AG08396 (cell line): Measurements from ENCODE around the gene RNF224.
A peak's percentile ranks its signal among the peaks of the same experiment; 100 is the strongest.

Experiments
- DNase-seq: peaks from one replicate; pipeline ENCODE4 v3.0.0; 2012; ENCODE audit warnings: low spot score, mixed read lengths

The RNF224 gene

GRCh38 chr9:137227054-137227852 lies at the start of gene RNF224:
Gene RNF224 (plus strand): TSS chr9:137227502. CDS start chr9:137228336, 834 bp downstream.
- DNase-seq, result peak; percentile 86

- no peak for DNase-seq
Measured at GRCh38 chr9:137178201-137178938, 48.9 kb upstream of the RNF224 start.

GRCh38 chr9:137178939-137179630 lies 48.2 kb upstream of the RNF224 start:
- DNase-seq, result no peak

GRCh38 chr9:137179761-137180160 lies 47.5 kb upstream of the RNF224 start:
- DNase-seq, result no peak

GRCh38 chr9:137180491-137180890 lies 46.8 kb upstream of the RNF224 start:
- DNase-seq, result no peak

- no peak for DNase-seq
Measured at GRCh38 chr9:137181680-137182079, 45.6 kb upstream of the RNF224 start.

GRCh38 chr9:137182836-137183235 lies 44.5 kb upstream of the RNF224 start:
- no peak for DNase-seq

- no peak for DNase-seq
Measured at GRCh38 chr9:137183980-137184595, 43.2 kb upstream of the RNF224 start.

- DNase-seq, result no peak
Measured at GRCh38 chr9:137184881-137185660, 42.2 kb upstream of the RNF224 start.

- no peak for DNase-seq
Measured at GRCh38 chr9:137185921-137186320, 41.4 kb upstream of the RNF224 start.

- no peak for DNase-seq
Measured at GRCh38 chr9:137186385-137186784, 40.9 kb upstream of the RNF224 start.

GRCh38 chr9:137187386-137187785 lies 39.9 kb upstream of the RNF224 start:
- DNase-seq, result no peak

- no peak for DNase-seq
Measured at GRCh38 chr9:137188086-137188489, 39.2 kb upstream of the RNF224 start.

GRCh38 chr9:137188490-137189296 lies 38.6 kb upstream of the RNF224 start, which contains the start of the genes ANAPC2 and SSNA1:
Gene ANAPC2 (minus strand): TSS chr9:137188560. CDS start chr9:137188532, 28 bp downstream.
Gene SSNA1 (plus strand): TSS chr9:137188676. CDS start chr9:137188727, 51 bp downstream.
- DNase-seq, result peak; percentile 98

GRCh38 chr9:137189297-137190295 lies 37.7 kb upstream of the RNF224 start:
- DNase-seq, result no peak

- no peak for DNase-seq
Measured at GRCh38 chr9:137190315-137190856, 36.9 kb upstream of the RNF224 start.

- DNase-seq, result no peak
Measured at GRCh38 chr9:137191245-137191644, 36.1 kb upstream of the RNF224 start.

- no peak for DNase-seq
Measured at GRCh38 chr9:137191691-137192447, 35.4 kb upstream of the RNF224 start.
